MV-4-11 (cell line): ENCODE measurements around the gene EIF3CL.
"Not testable (repeated sequence)": the region's sequence is repeated elsewhere in the genome, so short reads cannot be mapped to it uniquely, and the experiment has no call there.

Experiments
- DNase-seq: peaks from one replicate; lab custom pipeline; 2025; lab: John Stamatoyannopoulos, UW

EIF3CL gene

DNA sequence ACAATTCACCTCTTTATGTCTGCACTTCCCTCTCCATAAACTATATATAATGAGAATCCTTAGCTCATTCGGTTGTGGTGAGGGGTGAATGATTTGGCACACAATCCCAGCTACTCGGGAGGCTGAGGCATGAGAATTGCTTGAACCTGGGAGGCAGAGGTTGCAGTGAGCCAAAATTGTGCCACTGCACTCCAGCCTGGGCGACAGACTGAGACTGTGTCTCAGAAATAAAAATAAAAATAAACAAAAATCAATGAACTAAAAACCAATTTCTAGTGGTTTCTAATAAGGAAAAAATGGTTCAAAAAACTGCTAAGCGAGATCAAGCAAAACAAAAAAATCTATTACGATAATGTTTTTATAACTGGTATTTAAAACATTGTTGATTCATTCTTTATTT is 40.2 kb downstream of the EIF3CL start, which contains the start of gene NPIPB6:
TSS of gene NPIPB6 (minus strand) at position 101 of the 400 bp plus-strand sequence. CDS start 686 bp downstream, outside the sequence.
- DNase-seq = not testable (repeated sequence)

DNA sequence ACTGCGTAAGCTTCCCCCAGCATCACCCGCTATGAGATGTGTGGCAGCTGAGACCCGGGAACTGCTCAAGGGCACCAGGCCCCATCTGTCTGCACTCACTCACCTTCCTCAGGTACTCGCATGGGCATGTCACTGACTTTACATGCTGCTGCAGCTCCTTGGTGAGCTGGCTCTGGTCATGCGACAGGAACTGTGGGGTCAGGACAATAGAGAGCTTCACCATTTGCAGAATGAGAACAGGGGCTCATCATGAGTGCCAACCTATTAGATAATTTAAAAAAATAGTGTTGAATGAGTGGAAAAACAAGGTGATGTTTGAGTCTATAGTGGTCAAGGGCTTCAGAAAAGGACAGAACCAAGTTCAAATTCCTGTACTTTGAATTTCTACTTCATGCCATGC is 41.0 kb downstream of the EIF3CL start:
- not testable (repeated sequence) for DNase-seq

DNA sequence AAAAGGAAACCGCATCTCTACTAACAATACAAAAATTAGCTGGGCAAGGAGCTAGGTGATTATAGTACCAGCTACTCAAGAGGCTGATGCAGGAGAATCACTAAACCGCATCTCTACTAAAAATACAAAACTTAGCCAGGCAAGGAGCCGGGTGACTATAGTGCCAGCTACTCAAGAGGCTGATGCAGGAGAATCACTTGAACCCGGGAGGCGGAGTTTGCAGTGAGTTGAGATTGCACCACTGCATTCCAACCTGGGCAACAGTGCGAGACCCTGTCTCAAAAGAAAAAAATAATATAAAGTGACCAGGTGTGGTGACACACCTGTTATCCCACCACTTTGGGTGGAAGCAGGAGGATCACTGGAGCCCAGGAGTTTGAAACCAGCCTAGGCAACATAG is 65.4 kb downstream of the EIF3CL start:
- DNase-seq = not testable (repeated sequence)

DNA sequence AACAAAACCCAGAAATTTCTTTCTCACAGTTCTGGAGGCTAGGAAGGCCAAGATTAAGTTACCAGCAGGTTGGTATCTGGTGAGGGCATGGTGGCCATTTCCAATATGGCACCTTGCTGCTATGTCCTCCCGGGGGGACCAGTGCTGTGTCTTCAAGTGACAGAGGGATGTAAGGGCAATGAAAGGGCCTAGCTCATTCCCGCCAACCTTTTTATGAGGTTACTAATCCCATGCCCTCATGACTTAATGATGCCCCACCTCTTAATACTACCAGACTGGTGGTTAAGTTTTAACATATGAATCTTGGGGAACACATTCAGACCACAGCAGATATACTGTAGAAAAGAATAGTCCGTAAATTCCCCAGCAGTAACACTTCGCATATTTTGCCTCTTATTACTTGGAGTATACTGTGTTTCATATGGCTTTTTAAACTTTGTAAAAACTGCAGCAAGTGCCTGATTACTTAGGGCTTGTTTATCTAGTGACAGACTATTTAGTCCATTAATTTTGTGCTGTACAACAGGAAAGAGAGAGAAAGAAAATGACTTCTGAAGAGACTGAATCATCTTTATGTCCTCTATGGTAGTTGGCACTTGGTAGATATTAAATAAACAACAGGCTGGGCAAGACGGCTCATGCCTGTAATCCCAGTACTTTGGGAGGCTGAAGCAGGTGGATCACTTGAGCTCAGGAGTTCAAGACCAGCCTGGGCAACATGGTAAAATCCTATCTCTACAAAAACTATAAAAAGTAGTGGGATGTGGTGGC is 66.5 kb downstream of the EIF3CL start:
- not testable (repeated sequence) for DNase-seq

DNA sequence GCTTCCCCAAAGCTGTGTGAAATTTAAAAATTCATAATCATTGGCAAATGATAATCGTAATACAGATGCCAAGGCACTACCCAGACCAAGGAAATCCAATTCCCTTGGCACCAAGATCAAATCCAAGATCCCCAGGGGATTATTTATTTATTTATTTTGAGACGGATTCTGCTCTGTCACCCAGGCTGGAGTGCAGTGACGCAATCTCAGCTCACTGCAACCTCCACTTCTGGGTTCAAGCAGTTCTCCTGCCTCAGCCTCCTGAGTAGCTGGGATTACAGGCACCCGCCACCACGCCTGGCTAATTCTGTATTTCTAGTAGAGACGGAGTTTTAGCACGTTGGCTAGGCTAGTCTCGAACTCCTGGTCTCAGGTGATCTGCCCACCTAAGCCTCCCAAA is 68.0 kb downstream of the EIF3CL start:
- not testable (repeated sequence) for DNase-seq

DNA sequence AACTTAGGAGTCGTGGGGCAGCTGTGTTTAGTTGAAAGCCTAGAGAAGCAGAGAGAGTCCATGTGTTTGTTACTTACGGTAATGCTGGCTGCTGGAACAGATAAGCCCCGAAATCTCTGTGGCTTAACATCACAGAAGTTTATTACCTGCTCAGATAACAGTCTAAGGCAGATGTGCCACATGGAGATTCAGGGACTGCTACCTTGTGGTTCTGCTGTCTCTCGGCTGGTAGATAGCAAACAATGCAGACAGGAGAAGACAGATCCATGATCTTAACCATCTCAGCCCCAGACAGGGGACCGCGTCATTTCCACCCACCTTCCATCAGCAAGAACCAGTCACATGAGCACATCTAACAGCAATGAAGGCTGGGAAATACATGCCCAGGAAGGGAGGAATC is 71.0 kb downstream of the EIF3CL start:
- DNase-seq = not testable (repeated sequence)

DNA sequence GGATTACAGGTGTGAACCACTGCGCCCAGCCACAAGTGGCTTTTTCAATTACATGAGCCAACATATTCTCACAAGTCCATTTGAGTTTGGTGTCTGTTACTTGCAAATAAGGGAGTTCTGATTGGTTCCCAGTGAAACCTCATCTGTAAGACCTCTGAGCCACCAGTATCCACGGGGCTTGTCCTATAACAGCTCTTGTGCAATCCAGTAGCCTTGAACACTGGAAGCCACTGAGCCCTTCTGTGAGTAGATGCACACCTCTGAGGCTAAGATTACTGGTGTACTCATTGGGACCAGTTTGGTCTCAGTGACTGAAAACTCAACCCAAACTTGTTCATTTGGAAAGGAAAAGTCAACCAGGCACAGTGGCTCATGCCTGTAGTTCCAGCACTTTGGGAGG is 72.7 kb downstream of the EIF3CL start:
- DNase-seq = not testable (repeated sequence)

DNA sequence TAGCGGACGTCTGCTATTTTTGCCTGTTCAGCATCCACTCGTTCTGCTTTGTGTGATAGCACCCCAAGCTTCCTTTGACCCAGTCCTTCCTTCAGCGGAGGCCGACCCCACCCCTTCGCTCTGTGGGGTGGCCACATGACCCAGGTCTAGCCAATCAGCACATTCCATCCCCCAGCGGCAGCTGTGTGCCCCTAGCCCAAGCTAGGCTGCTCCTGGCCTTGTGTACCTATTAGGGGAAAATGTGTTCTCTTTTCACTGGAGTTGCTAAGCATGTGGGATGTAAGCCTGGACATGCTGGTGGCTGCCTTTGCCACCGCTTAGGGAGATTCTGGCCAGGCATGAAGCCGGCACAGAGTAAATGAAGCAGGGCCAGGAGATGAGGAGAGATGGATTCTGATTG is 73.4 kb downstream of the EIF3CL start:
- not testable (repeated sequence) for DNase-seq
